ENCODE results near the gene GIT1.

- TF ChIP-seq POLR2A (IDR thresholded peaks at IDR 0.05; ENCODE audit: low read length), result no peak
- no peak for TF ChIP-seq GATA1 (IDR thresholded peaks at IDR 0.05; ENCODE audit: low read depth, low read length)
Observed at GRCh38 chr17:29526322-29526721, 63.1 kb downstream of the GIT1 start.
